Stimulated activated CD4-positive, alpha-beta T cell treated with anti-CD3 and anti-CD28 coated beads, Interleukin-15, amount 100 ng/mL, for 24 hours (primary cell): ENCODE data around the gene ICE2.
A peak's percentile ranks its signal among the peaks of the same experiment; 100 is the strongest.
"Not testable (repeated sequence)": the region's sequence is repeated elsewhere in the genome, so short reads cannot be mapped to it uniquely, and the experiment has no call there.

ENCODE experiments used
- DNase-seq: peaks from one replicate; pipeline ENCODE4 v3.0.0-alpha.2; 2020

Gene ICE2

GRCh38 chr15:60442031-60442650 lies 36.8 kb downstream of the ICE2 start:
- DNase-seq, result no peak

GRCh38 chr15:60441331-60441730 lies 37.6 kb downstream of the ICE2 start:
- DNase-seq, result no peak

- no peak for DNase-seq
These were observed 40.3 kb downstream of the ICE2 start for GRCh38 chr15:60438646-60439045.

- no peak for DNase-seq
These were observed 50.0 kb downstream of the ICE2 start for GRCh38 chr15:60428935-60429334.

- no peak for DNase-seq
These were observed 52.0 kb downstream of the ICE2 start for GRCh38 chr15:60426870-60427508.

GRCh38 chr15:60425461-60425860 lies 53.5 kb downstream of the ICE2 start:
- no peak for DNase-seq

GRCh38 chr15:60424006-60424405 lies 54.9 kb downstream of the ICE2 start:
- DNase-seq, result no peak

- DNase-seq, result peak; percentile 9
These were observed 55.4 kb downstream of the ICE2 start for GRCh38 chr15:60423537-60423936.

GRCh38 chr15:60421544-60421943 lies 57.4 kb downstream of the ICE2 start:
- DNase-seq, result no peak

GRCh38 chr15:60420203-60420716 lies 58.7 kb downstream of the ICE2 start:
- no peak for DNase-seq

GRCh38 chr15:60419753-60420152 lies 59.2 kb downstream of the ICE2 start:
- no peak for DNase-seq

GRCh38 chr15:60418096-60418495 lies 60.8 kb downstream of the ICE2 start:
- DNase-seq, result no peak

- no peak for DNase-seq
These were observed 61.8 kb downstream of the ICE2 start for GRCh38 chr15:60417112-60417511.

- no peak for DNase-seq
These were observed 62.5 kb downstream of the ICE2 start for GRCh38 chr15:60416484-60416883.

GRCh38 chr15:60414016-60414682 lies 64.8 kb downstream of the ICE2 start:
- no peak for DNase-seq

- DNase-seq, result no peak
These were observed 65.6 kb downstream of the ICE2 start for GRCh38 chr15:60413231-60413824.

- not testable (repeated sequence) for DNase-seq
These were observed 66.1 kb downstream of the ICE2 start for GRCh38 chr15:60412807-60413206.

- no peak for DNase-seq
These were observed 67.0 kb downstream of the ICE2 start for GRCh38 chr15:60411774-60412425.

- not testable (repeated sequence) for DNase-seq
These were observed 68.6 kb downstream of the ICE2 start for GRCh38 chr15:60410350-60410749.

GRCh38 chr15:60408463-60408981 lies 70.4 kb downstream of the ICE2 start:
- no peak for DNase-seq

- DNase-seq, result no peak
These were observed 71.5 kb downstream of the ICE2 start for GRCh38 chr15:60407415-60407805.

GRCh38 chr15:60406513-60407414 lies 72.2 kb downstream of the ICE2 start:
- no peak for DNase-seq
